ENCODE data around the gene SKIL.

GRCh38 chr3:170344971-170345370 is 12.5 kb upstream of the SKIL start:
- TF ChIP-seq CTCF (IDR thresholded peaks at IDR 0.05) (no peak), POLR2A (IDR thresholded peaks at IDR 0.05) (no peak)

All from heart left ventricle (tissue), 13 donors.